ENCODE measurements around the gene ABCA12. TPM values are rescaled to one million over a fixed set of nuclear protein-coding genes. Genes with fewer than 3 reads are reported as not detected.

The ABCA12 gene
- total RNA-seq, 1 donor from 2014 or later = 0.17 TPM

GRCh38 chr2:215002500-215002899 lies 135.9 kb downstream of the ABCA12 start:
- H3K4me1 Mint-ChIP-seq = peaks cover 18% of the 10 kb centered on the region

GRCh38 chr2:215000721-215001120 lies 137.7 kb downstream of the ABCA12 start:
- Histone ChIP-seq H3K4me2 (no peak overlapping the region), H4K20me1 (ENCODE audit: low read depth) (no peaks in the 10 kb centered on the region), H3K4me3 (no peak overlapping the region), H3K4me1 (peaks cover 8% of the 10 kb centered on the region), H3K79me2 (ENCODE audit: low read depth) (no peaks in the 10 kb centered on the region), H3K27me3 (no peaks in the 10 kb centered on the region), H3K27ac (no peak overlapping the region), H2AFZ (replicated peaks) (no peak overlapping the region), H3F3A (ENCODE audit: low read depth) (no peaks in the 10 kb centered on the region), H3K9ac (no peak overlapping the region), H3K9me3 (ENCODE audit: low read depth) (no peaks in the 10 kb centered on the region), H3K36me3 (no peaks in the 10 kb centered on the region)
- Mint-ChIP-seq H3K36me3 (no peaks in the 10 kb centered on the region), H3K27me3 (ENCODE audit: insufficient read depth, low read depth) (no peaks in the 10 kb centered on the region), H3K27ac (no peak overlapping the region), H3K4me1 (peaks cover 18% of the 10 kb centered on the region), H3K9me3 (no peaks in the 10 kb centered on the region), H3K4me3 (no peak overlapping the region)
- no peak for DNase-seq (ENCODE audit: low spot score)
- TF ChIP-seq EZH2 (IDR thresholded peaks at IDR 0.05) (no peak), CTCF (IDR thresholded peaks at IDR 0.05) (no peak), EZH2phosphoT487 (IDR thresholded peaks at IDR 0.05) (no peak)

More at GRCh38 chr2:215002500-215002899, 135.9 kb downstream of the ABCA12 start:
- Histone ChIP-seq H3K4me1 (peaks cover 8% of the 10 kb centered on the region), H3K36me3 (no peaks in the 10 kb centered on the region), H3K9ac (no peak overlapping the region), H3K4me3 (no peak overlapping the region), H3K79me2 (ENCODE audit: low read depth) (no peaks in the 10 kb centered on the region), H3F3A (ENCODE audit: low read depth) (no peaks in the 10 kb centered on the region), H3K27ac (no peak overlapping the region), H4K20me1 (ENCODE audit: low read depth) (no peaks in the 10 kb centered on the region), H3K27me3 (no peaks in the 10 kb centered on the region), H3K9me3 (ENCODE audit: low read depth) (no peaks in the 10 kb centered on the region), H3K4me2 (no peak overlapping the region), H2AFZ (replicated peaks) (peak overlapping the region; percentile 8)
- Mint-ChIP-seq H3K36me3 (no peaks in the 10 kb centered on the region), H3K27ac (no peak overlapping the region), H3K27me3 (ENCODE audit: insufficient read depth, low read depth) (no peaks in the 10 kb centered on the region), H3K4me3 (no peak overlapping the region), H3K9me3 (no peaks in the 10 kb centered on the region)
- DNase-seq (ENCODE audit: low spot score) = peak; percentile 74
- TF ChIP-seq CTCF (IDR thresholded peaks at IDR 0.05) (peak; percentile 82), EZH2 (IDR thresholded peaks at IDR 0.05) (no peak), EZH2phosphoT487 (IDR thresholded peaks at IDR 0.05) (no peak)

GRCh38 chr2:214995926-214996670 lies 142.3 kb downstream of the ABCA12 start:
- no peaks in the 10 kb centered on the region for H3K27me3 Mint-ChIP-seq (ENCODE audit: insufficient read depth, low read depth)
- no peaks in the 10 kb centered on the region for H3K9me3 Mint-ChIP-seq
- no peaks in the 10 kb centered on the region for H3K4me1 ChIP-seq

More at GRCh38 chr2:214995926-214996670, 142.3 kb downstream of the ABCA12 start:
- no peaks in the 10 kb centered on the region for H3F3A ChIP-seq (ENCODE audit: low read depth)
- H3K27me3 ChIP-seq = no peaks in the 10 kb centered on the region
- DNase-seq (ENCODE audit: low spot score) = no peak
- no peaks in the 10 kb centered on the region for H3K4me1 Mint-ChIP-seq
- no peaks in the 10 kb centered on the region for H3K79me2 ChIP-seq (ENCODE audit: low read depth)
- H4K20me1 ChIP-seq (ENCODE audit: low read depth) = no peaks in the 10 kb centered on the region
- H3K9me3 ChIP-seq (ENCODE audit: low read depth) = no peaks in the 10 kb centered on the region
- no peak overlapping the region for H3K4me3 ChIP-seq
- no peaks in the 10 kb centered on the region for H3K36me3 ChIP-seq
- H3K27ac ChIP-seq = no peak overlapping the region
- H3K4me2 ChIP-seq = no peak overlapping the region
- no peak overlapping the region for H3K4me3 Mint-ChIP-seq
- TF ChIP-seq CTCF (IDR thresholded peaks at IDR 0.05) = no peak
- TF ChIP-seq EZH2phosphoT487 (IDR thresholded peaks at IDR 0.05) = no peak
- TF ChIP-seq EZH2 (IDR thresholded peaks at IDR 0.05) = no peak
- no peak overlapping the region for H2AFZ ChIP-seq (replicated peaks)
- H3K36me3 Mint-ChIP-seq = no peaks in the 10 kb centered on the region
- no peak overlapping the region for H3K27ac Mint-ChIP-seq
- H3K9ac ChIP-seq = no peak overlapping the region
